Activated naive CD4-positive, alpha-beta T cell treated with anti-CD3 and anti-CD28 coated beads, Interleukin-2, amount 10 ng/mL, durations not matched to agents 7 days and 5 days (primary cell): Measurements from ENCODE around the gene LHFPL3.
"Not testable (repeated sequence)": the region's sequence is repeated elsewhere in the genome, so short reads cannot be mapped to it uniquely, and the experiment has no call there.

Source experiments
- CTCF ChIA-PET: fragments of 350-600 bp; sonication (Branson Sonifier 250); formaldehyde crosslinking; loops from one replicate; lab custom pipeline; 2021; ENCODE audit warnings: antibody characterized with exemption; lab: Charles Lee
- DNase-seq: peaks from one replicate; pipeline ENCODE4 v3.0.0-alpha.2; 2020
- H3K27ac Mint-ChIP-seq: one replicate; pipeline ENCODE4 v1.8.0; 2021; ENCODE audit warnings: mild to moderate bottlenecking, moderate library complexity, mixed read lengths
- H3K27me3 Mint-ChIP-seq: one replicate; pipeline ENCODE4 v1.8.0; 2021; ENCODE audit warnings: mild to moderate bottlenecking, mixed read lengths
- H3K36me3 Mint-ChIP-seq: one replicate; pipeline ENCODE4 v1.8.0; 2021; ENCODE audit warnings: mixed read lengths
- H3K4me1 Mint-ChIP-seq: one replicate; pipeline ENCODE4 v1.8.0; 2021; ENCODE audit warnings: mixed read lengths
- H3K4me3 Mint-ChIP-seq: one replicate; pipeline ENCODE4 v1.8.0; 2021; ENCODE audit warnings: mild to moderate bottlenecking, moderate library complexity, mixed read lengths
- H3K9me3 Mint-ChIP-seq: one replicate; pipeline ENCODE4 v1.8.0; 2021; ENCODE audit warnings: mixed read lengths

The LHFPL3 gene

GRCh38 chr7:104903044-104903443, 574.6 kb downstream of the LHFPL3 start:
- Mint-ChIP-seq H3K4me1 (no peaks in the 10 kb centered on the region), H3K9me3 (no peaks in the 10 kb centered on the region), H3K36me3 (no peaks in the 10 kb centered on the region), H3K27ac (no peak overlapping the region), H3K27me3 (peaks cover 12% of the 10 kb centered on the region), H3K4me3 (no peak overlapping the region)
- CTCF ChIA-PET = interaction anchor here (3.6 kb wide), 1 partner anchor 20 kb away, joined by 15 read pairs; no protein-coding TSS in a partner anchor
- no peak for DNase-seq

- no peaks in the 10 kb centered on the region for H3K9me3 Mint-ChIP-seq
- H3K4me1 Mint-ChIP-seq = no peaks in the 10 kb centered on the region
- CTCF ChIA-PET = interaction anchor here (1.6 to 3.6 kb wide), 2 partner anchors 17 to 20 kb away, joined by 5 to 15 read pairs; no protein-coding TSS in a partner anchor
- H3K27ac Mint-ChIP-seq = no peak overlapping the region
- H3K36me3 Mint-ChIP-seq = no peaks in the 10 kb centered on the region
- DNase-seq = no peak
- H3K4me3 Mint-ChIP-seq = no peak overlapping the region
- peaks cover 12% of the 10 kb centered on the region for H3K27me3 Mint-ChIP-seq
Observed at GRCh38 chr7:104903846-104904245, 575.4 kb downstream of the LHFPL3 start.

- Mint-ChIP-seq H3K4me3 (no peak overlapping the region), H3K36me3 (no peaks in the 10 kb centered on the region), H3K27ac (no peak overlapping the region), H3K9me3 (no peaks in the 10 kb centered on the region), H3K27me3 (peaks cover 12% of the 10 kb centered on the region), H3K4me1 (no peaks in the 10 kb centered on the region)
- CTCF ChIA-PET = interaction anchor here (0.9 to 6.9 kb wide), 2 partner anchors 12 to 22 kb away, joined by 3 to 29 read pairs; no protein-coding TSS in a partner anchor
- DNase-seq = no peak
Observed at GRCh38 chr7:104906032-104906431, 577.6 kb downstream of the LHFPL3 start.

GRCh38 chr7:104906556-104906955, 578.2 kb downstream of the LHFPL3 start:
- Mint-ChIP-seq H3K4me1 (no peaks in the 10 kb centered on the region), H3K9me3 (no peaks in the 10 kb centered on the region), H3K36me3 (no peaks in the 10 kb centered on the region), H3K27me3 (peaks cover 12% of the 10 kb centered on the region), H3K4me3 (no peak overlapping the region), H3K27ac (no peak overlapping the region)
- DNase-seq = no peak
- CTCF ChIA-PET = interaction anchor here (0.9 to 6.9 kb wide), 2 partner anchors 11 to 23 kb away, joined by 3 to 29 read pairs; no protein-coding TSS in a partner anchor

- Mint-ChIP-seq H3K27me3 (peaks cover 5% of the 10 kb centered on the region), H3K36me3 (no peaks in the 10 kb centered on the region), H3K4me3 (no peak overlapping the region), H3K9me3 (no peaks in the 10 kb centered on the region), H3K27ac (no peak overlapping the region), H3K4me1 (no peaks in the 10 kb centered on the region)
- CTCF ChIA-PET = interaction anchor here (2.5 to 6.9 kb wide), 2 partner anchors 9 to 25 kb away, joined by 6 to 29 read pairs; no protein-coding TSS in a partner anchor
- DNase-seq = no peak
Observed at GRCh38 chr7:104908636-104909035, 580.2 kb downstream of the LHFPL3 start.

GRCh38 chr7:104909096-104909495, 580.7 kb downstream of the LHFPL3 start:
- CTCF ChIA-PET = interaction anchor here (0.8 to 6.9 kb wide), 3 partner anchors 9 to 26 kb away, joined by 3 to 29 read pairs (median 6); no protein-coding TSS in a partner anchor
- no peaks in the 10 kb centered on the region for H3K4me1 Mint-ChIP-seq
- no peak for DNase-seq
- H3K36me3 Mint-ChIP-seq = no peaks in the 10 kb centered on the region
- H3K27me3 Mint-ChIP-seq = peaks cover 6% of the 10 kb centered on the region
- H3K9me3 Mint-ChIP-seq = no peaks in the 10 kb centered on the region
- no peak overlapping the region for H3K27ac Mint-ChIP-seq
- H3K4me3 Mint-ChIP-seq = no peak overlapping the region

GRCh38 chr7:104914421-104914820, 586.0 kb downstream of the LHFPL3 start:
- Mint-ChIP-seq H3K4me1 (no peaks in the 10 kb centered on the region), H3K27me3 (peaks cover 20% of the 10 kb centered on the region), H3K4me3 (no peak overlapping the region), H3K9me3 (no peaks in the 10 kb centered on the region), H3K36me3 (no peaks in the 10 kb centered on the region), H3K27ac (no peak overlapping the region)
- CTCF ChIA-PET = interaction anchor here (9.0 kb wide), 1 partner anchor 30 kb away, joined by 101 read pairs; no protein-coding TSS in a partner anchor
- no peak for DNase-seq

- DNase-seq = no peak
- Mint-ChIP-seq H3K9me3 (no peaks in the 10 kb centered on the region), H3K27ac (no peak overlapping the region), H3K4me3 (no peak overlapping the region), H3K4me1 (peaks cover 4% of the 10 kb centered on the region), H3K27me3 (peaks cover 10% of the 10 kb centered on the region), H3K36me3 (no peaks in the 10 kb centered on the region)
- CTCF ChIA-PET = interaction anchor here (0.8 to 9.0 kb wide), 7 partner anchors 17 to 567 kb away, joined by 3 to 101 read pairs (median 4); no protein-coding TSS in a partner anchor
Observed at GRCh38 chr7:104921596-104921995, 593.2 kb downstream of the LHFPL3 start.

GRCh38 chr7:104922182-104923009, 594.0 kb downstream of the LHFPL3 start:
- Mint-ChIP-seq H3K36me3 (no peaks in the 10 kb centered on the region), H3K27ac (no peak overlapping the region), H3K9me3 (no peaks in the 10 kb centered on the region), H3K27me3 (peaks cover 4% of the 10 kb centered on the region), H3K4me1 (peaks cover 4% of the 10 kb centered on the region), H3K4me3 (no peak overlapping the region)
- CTCF ChIA-PET = interaction anchor here (0.7 to 8.4 kb wide), 13 partner anchors 17 to 669 kb away, joined by 3 to 64 read pairs (median 4); no protein-coding TSS in a partner anchor
- DNase-seq = no peak

GRCh38 chr7:104923010-104923421, 594.6 kb downstream of the LHFPL3 start:
- H3K4me3 Mint-ChIP-seq = no peak overlapping the region
- CTCF ChIA-PET = interaction anchor here (0.8 to 8.4 kb wide), 12 partner anchors 18 to 668 kb away, joined by 3 to 64 read pairs (median 4); no protein-coding TSS in a partner anchor
- no peak overlapping the region for H3K27ac Mint-ChIP-seq

GRCh38 chr7:104926189-104926588, 597.8 kb downstream of the LHFPL3 start:
- H3K36me3 Mint-ChIP-seq, H3K9me3 Mint-ChIP-seq, H3K27me3 Mint-ChIP-seq, H3K27ac Mint-ChIP-seq, DNase-seq, H3K4me1 Mint-ChIP-seq, H3K4me3 Mint-ChIP-seq: not testable (repeated sequence)
- CTCF ChIA-PET = interaction anchor here (0.7 to 8.4 kb wide), 4 partner anchors 14 to 55 kb away, joined by 3 to 64 read pairs (median 6); no protein-coding TSS in a partner anchor

More at GRCh38 chr7:104923010-104923421, 594.6 kb downstream of the LHFPL3 start:
- peak; percentile 83 for DNase-seq
- H3K4me1 Mint-ChIP-seq = peaks cover 4% of the 10 kb centered on the region
- no peaks in the 10 kb centered on the region for H3K9me3 Mint-ChIP-seq
- H3K27me3 Mint-ChIP-seq = peaks cover 2% of the 10 kb centered on the region
- H3K36me3 Mint-ChIP-seq = no peaks in the 10 kb centered on the region

GRCh38 chr7:104926601-104927041, 598.2 kb downstream of the LHFPL3 start:
- no peak for DNase-seq
- H3K4me3 Mint-ChIP-seq = no peak overlapping the region
- no peaks in the 10 kb centered on the region for H3K9me3 Mint-ChIP-seq
- no peaks in the 10 kb centered on the region for H3K27me3 Mint-ChIP-seq
- CTCF ChIA-PET = interaction anchor here (0.8 to 8.4 kb wide), 4 partner anchors 14 to 61 kb away, joined by 3 to 64 read pairs (median 6); no protein-coding TSS in a partner anchor
- no peak overlapping the region for H3K27ac Mint-ChIP-seq
- H3K4me1 Mint-ChIP-seq = peaks cover 4% of the 10 kb centered on the region
- H3K36me3 Mint-ChIP-seq = no peaks in the 10 kb centered on the region

- no peak overlapping the region for H3K27ac Mint-ChIP-seq
- no peaks in the 10 kb centered on the region for H3K36me3 Mint-ChIP-seq
- peaks cover 4% of the 10 kb centered on the region for H3K4me1 Mint-ChIP-seq
- CTCF ChIA-PET = interaction anchor here (0.8 to 8.4 kb wide), 6 partner anchors 14 to 662 kb away, joined by 3 to 64 read pairs (median 4); no protein-coding TSS in a partner anchor
- no peaks in the 10 kb centered on the region for H3K9me3 Mint-ChIP-seq
- H3K27me3 Mint-ChIP-seq = no peaks in the 10 kb centered on the region
- no peak overlapping the region for H3K4me3 Mint-ChIP-seq
- no peak for DNase-seq
Observed at GRCh38 chr7:104927055-104927454, 598.7 kb downstream of the LHFPL3 start.
